ENCODE results near the gene GNB2. TPM values are rescaled to one million over a fixed set of nuclear protein-coding genes. Genes with fewer than 3 reads are reported as not detected.

GNB2 gene
- total and polyA plus RNA-seq, 2 of the 13 experiments (the other 11 are each of a cell fraction or from before 2014, with no cell fraction given), result 48.3 to 67.1 TPM

GRCh38 chr7:100691676-100692577 lies 18.4 kb downstream of the GNB2 start (continued):
- 0 out of 2 replicates have a peak, but pooled peaks have one; percentile 43 for TF ChIP-seq ZNF230 (CRISPR knock-in tag; IDR thresholded peaks at IDR 0.05)
- no peak for TF ChIP-seq RBM22 (optimal IDR thresholded peaks at IDR 0.05; ENCODE audit: low read length)
- TF ChIP-seq SMAD1 (CRISPR knock-in tag; IDR thresholded peaks at IDR 0.05; ENCODE audit: borderline replicate concordance, low read depth), result no peak
- TF ChIP-seq ZMYM3 (CRISPR knock-in tag; IDR thresholded peaks at IDR 0.05), result no peak
- TF ChIP-seq PBX2 (CRISPR knock-in tag; IDR thresholded peaks at IDR 0.05), result no peak
- TF ChIP-seq ARID4A (CRISPR knock-in tag; IDR thresholded peaks at IDR 0.05; ENCODE audit: borderline replicate concordance), result peak; percentile 43; the same call in 1 of the 2 replicates
- TF ChIP-seq ZUFSP (CRISPR knock-in tag; IDR thresholded peaks at IDR 0.05; ENCODE audit: borderline replicate concordance), result no peak
- TF ChIP-seq MYNN (CRISPR knock-in tag; IDR thresholded peaks at IDR 0.05; ENCODE audit: low read depth), result no peak
- no peak for TF ChIP-seq HNRNPL (IDR thresholded peaks at IDR 0.05; ENCODE audit: low read depth, low read length)
- TF ChIP-seq ZNF576 (CRISPR knock-in tag; IDR thresholded peaks at IDR 0.05), result no peak
- TF ChIP-seq TEAD2 (CRISPR knock-in tag; IDR thresholded peaks at IDR 0.05), result no peak
- no peak for TF ChIP-seq MTA1 (CRISPR knock-in tag; IDR thresholded peaks at IDR 0.05; ENCODE audit: borderline replicate concordance)
- 0 out of 2 replicates have a peak, but pooled peaks have one; percentile 43 for TF ChIP-seq ZNF788 (CRISPR knock-in tag; IDR thresholded peaks at IDR 0.05; ENCODE audit: borderline replicate concordance)
- no peak for TF ChIP-seq SMYD3 (CRISPR knock-in tag; IDR thresholded peaks at IDR 0.05)
- TF ChIP-seq TBL1XR1 (IDR thresholded peaks at IDR 0.05; ENCODE audit: borderline replicate concordance, low read length, partially characterized antibody), result no peak
- peak; percentile 73 for TF ChIP-seq ZFX (CRISPR knock-in tag; IDR thresholded peaks at IDR 0.05; ENCODE audit: low read depth)
- no peak for TF ChIP-seq KAT7 (CRISPR knock-in tag; IDR thresholded peaks at IDR 0.05; ENCODE audit: borderline replicate concordance)
- peak; percentile 39 for TF ChIP-seq ZNF781 (CRISPR knock-in tag; IDR thresholded peaks at IDR 0.05; ENCODE audit: borderline replicate concordance, not compliant biosample characterization)
- no peak for TF ChIP-seq EHMT2 (IDR thresholded peaks at IDR 0.05; ENCODE audit: borderline replicate concordance, low read depth, low read length)
- TF ChIP-seq MYC (CRISPR knock-in tag; IDR thresholded peaks at IDR 0.05; ENCODE audit: borderline replicate concordance), result peak; percentile 37; the same call in 1 of the 2 replicates
- no peak for TF ChIP-seq ZNF430 (CRISPR knock-in tag; IDR thresholded peaks at IDR 0.05)
- TF ChIP-seq U2AF2 (IDR thresholded peaks at IDR 0.05; ENCODE audit: low read depth, low read length), result no peak
